Right lobe of liver (tissue), 4 donors: ENCODE data around the gene LPCAT2.

Source experiments
- POLR2A ChIP-seq: fragments of 450-650 bp; IDR thresholded peaks from one replicate; pipeline ENCODE4 v1.6.1; 2017; ENCODE audit warnings: antibody characterized with exemption, mild to moderate bottlenecking
- TF ChIP-seq, protein P1 (sequence below), 4 donors: fragments of 200-600 bp in 3 of 4; fragments of 450-650 bp in 1 of 4; IDR thresholded peaks; one replicate each; pipeline versions ENCODE4 v1.5.1 to v1.8.0; 2016 to 2022; ENCODE audit warnings: antibody characterized with exemption in 4 of 4, mild to moderate bottlenecking in 2 of 4
- donor health status: DM: no; HTN: no; CAD: no.
- donor health status: DM: no; HTN: no; CAD: no.
- donor health status: DM: no; HTN: yes; CAD: no.

DNA sequence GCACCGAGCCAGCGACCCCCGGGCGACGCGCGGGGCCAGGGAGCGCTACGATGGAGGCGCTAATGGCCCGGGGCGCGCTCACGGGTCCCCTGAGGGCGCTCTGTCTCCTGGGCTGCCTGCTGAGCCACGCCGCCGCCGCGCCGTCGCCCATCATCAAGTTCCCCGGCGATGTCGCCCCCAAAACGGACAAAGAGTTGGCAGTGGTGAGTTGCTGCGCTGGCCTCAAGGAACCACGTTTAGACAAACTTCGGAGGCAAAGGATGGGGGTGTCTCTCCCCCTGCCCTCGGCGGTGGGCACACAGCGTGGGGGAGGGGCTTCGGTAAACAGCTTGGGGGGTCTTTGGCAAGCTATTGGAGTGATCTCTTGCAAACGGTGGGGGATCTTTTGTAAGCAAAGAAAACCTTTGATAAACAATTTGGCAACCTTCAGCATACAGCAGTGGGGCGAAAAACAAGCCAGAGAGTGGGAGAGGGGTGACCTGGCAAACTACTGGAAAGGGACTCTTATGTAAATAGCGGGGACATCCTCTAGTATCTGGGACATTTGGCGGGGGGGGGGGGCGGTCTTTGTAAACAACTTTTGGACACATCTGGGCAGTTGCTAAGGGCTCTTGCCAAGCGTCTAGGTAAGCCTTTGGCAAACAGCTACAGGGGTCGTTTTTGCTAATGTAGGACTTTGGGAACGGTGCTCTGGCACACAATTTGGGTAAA is 29.3 kb upstream of the LPCAT2 start:
- TF ChIP-seq, protein P1, sequence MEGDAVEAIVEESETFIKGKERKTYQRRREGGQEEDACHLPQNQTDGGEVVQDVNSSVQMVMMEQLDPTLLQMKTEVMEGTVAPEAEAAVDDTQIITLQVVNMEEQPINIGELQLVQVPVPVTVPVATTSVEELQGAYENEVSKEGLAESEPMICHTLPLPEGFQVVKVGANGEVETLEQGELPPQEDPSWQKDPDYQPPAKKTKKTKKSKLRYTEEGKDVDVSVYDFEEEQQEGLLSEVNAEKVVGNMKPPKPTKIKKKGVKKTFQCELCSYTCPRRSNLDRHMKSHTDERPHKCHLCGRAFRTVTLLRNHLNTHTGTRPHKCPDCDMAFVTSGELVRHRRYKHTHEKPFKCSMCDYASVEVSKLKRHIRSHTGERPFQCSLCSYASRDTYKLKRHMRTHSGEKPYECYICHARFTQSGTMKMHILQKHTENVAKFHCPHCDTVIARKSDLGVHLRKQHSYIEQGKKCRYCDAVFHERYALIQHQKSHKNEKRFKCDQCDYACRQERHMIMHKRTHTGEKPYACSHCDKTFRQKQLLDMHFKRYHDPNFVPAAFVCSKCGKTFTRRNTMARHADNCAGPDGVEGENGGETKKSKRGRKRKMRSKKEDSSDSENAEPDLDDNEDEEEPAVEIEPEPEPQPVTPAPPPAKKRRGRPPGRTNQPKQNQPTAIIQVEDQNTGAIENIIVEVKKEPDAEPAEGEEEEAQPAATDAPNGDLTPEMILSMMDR (IDR thresholded peaks at IDR 0.05) = no peak
- no peak for TF ChIP-seq POLR2A
